Measurements from ENCODE around the gene NEK1. TPM values are rescaled to one million over a fixed set of nuclear protein-coding genes. Genes with fewer than 3 reads are reported as not detected.
"Not testable (repeated sequence)": the region's sequence is repeated elsewhere in the genome, so short reads cannot be mapped to it uniquely, and the experiment has no call there.

Gene NEK1
- total and polyA plus RNA-seq, 2 of the 8 experiments (the other 6 are each of a cell fraction or from before 2014, with no cell fraction given) = 3.9 to 11.7 TPM

DNA sequence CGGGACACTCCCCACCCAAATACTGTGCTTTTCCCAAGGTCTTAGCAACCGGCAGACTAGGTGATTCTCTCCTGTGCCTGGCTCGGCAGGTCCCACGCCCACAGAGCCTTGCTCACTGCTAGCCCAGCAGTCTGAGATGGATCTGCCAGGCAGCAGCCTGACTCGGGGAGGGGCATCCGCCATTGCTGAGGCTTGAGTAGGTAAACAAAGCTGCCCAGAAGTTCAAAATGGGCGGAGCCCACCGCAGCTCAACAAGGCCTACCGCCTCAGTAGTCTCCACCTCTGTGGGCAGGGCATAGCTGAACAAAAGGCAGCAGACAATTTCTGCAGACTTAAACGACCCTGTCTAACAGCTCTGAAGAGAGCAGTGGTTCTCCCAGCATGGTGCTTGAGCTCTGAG, 163.4 kb downstream of the NEK1 start:
- DNase-seq (ENCODE audit: low read depth in 1 of 2, low spot score in 2 of 2); H3K79me1 ChIP-seq (ENCODE audit: low read depth, low read length); H3K36me3 ChIP-seq (ENCODE audit: control insufficient read depth in 2 of 4, insufficient read depth in 4 of 4, low read length in 3 of 4); H4K8ac ChIP-seq (ENCODE audit: extremely low read depth, insufficient read depth, low read length); H3K4me1 ChIP-seq (replicated peaks in 1 of 4; ENCODE audit: control insufficient read depth in 3 of 4, insufficient read depth in 4 of 4, low read length in 3 of 4); H3K23me2 ChIP-seq (ENCODE audit: low read depth, low read length); H3K9ac ChIP-seq (replicated peaks in 1 of 4; ENCODE audit: extremely low read depth in 1 of 4, low read depth in 3 of 4, low read length in 3 of 4); H3K27ac ChIP-seq (ENCODE audit: low read depth, low read length); H4K91ac ChIP-seq (replicated peaks; ENCODE audit: insufficient read length, low read length); H3K4me3 ChIP-seq (ENCODE audit: extremely low read depth in 1 of 4, insufficient read depth in 2 of 4, low read depth in 3 of 4, low read length in 4 of 4); H4K20me1 ChIP-seq (replicated peaks in 1 of 2; ENCODE audit: control insufficient read depth in 1 of 2, insufficient read depth in 2 of 2, low read length in 2 of 2); POLR2A ChIA-PET (ENCODE audit: partially characterized antibody); H2BK5ac ChIP-seq (ENCODE audit: low read depth, low read length); H2BK12ac ChIP-seq (ENCODE audit: low read depth, low read length); H3K4me2 ChIP-seq (ENCODE audit: insufficient read depth in 1 of 2, low read depth in 2 of 2, low read length in 2 of 2); H3K27me3 ChIP-seq (replicated peaks in 1 of 4; ENCODE audit: control insufficient read depth in 3 of 4, extremely low read depth in 1 of 4, insufficient read depth in 3 of 4, low read length in 3 of 4); H3K56ac ChIP-seq (replicated peaks; ENCODE audit: insufficient read length, low read depth, low read length); H3K14ac ChIP-seq (ENCODE audit: insufficient read length); H2BK120ac ChIP-seq (replicated peaks; ENCODE audit: low read depth, low read length); H2AFZ ChIP-seq (ENCODE audit: low read length); H2BK20ac ChIP-seq (ENCODE audit: low read length); H3K9me3 ChIP-seq (ENCODE audit: insufficient read depth in 2 of 2, low read depth in 1 of 2, low read length in 1 of 2); H2BK15ac ChIP-seq (ENCODE audit: low read length); FAIRE-seq; H2AK5ac ChIP-seq (ENCODE audit: low read depth, low read length); H4K5ac ChIP-seq (ENCODE audit: insufficient read length, low read depth, low read length); H3K79me2 ChIP-seq (ENCODE audit: control insufficient read depth in 1 of 2, insufficient read depth in 2 of 2, low read length in 2 of 2); H3K18ac ChIP-seq (ENCODE audit: extremely low read depth, low read length); H3K4ac ChIP-seq (replicated peaks; ENCODE audit: insufficient read length, low read depth, low read length); H3K23ac ChIP-seq (ENCODE audit: insufficient read length): not testable (repeated sequence)
- 93% methylated on average over 8 of the region's 10 CpGs; no CpG with 5 or more reads in 1 of the 2 experiments for WGBS, 2 experiments (ENCODE audit: extremely low coverage in 1 of 2, insufficient coverage in 1 of 2, insufficient read length in 1 of 2, insufficient replicate concordance in 2 of 2, low coverage in 1 of 2, low lambda C conversion rate in 2 of 2, missing lambda C conversion rate in 1 of 2)
- CTCF ChIA-PET (ENCODE audit: partially characterized antibody) = interaction anchor here (0.6 to 1.6 kb wide), 2 partner anchors 11 to 275 kb away, joined by 3 to 4 read pairs; no protein-coding TSS in a partner anchor
